B cell (primary cell): ENCODE measurements around the gene ABCG2. TPM values are rescaled to one million over a fixed set of nuclear protein-coding genes. Genes with fewer than 3 reads are reported as not detected.

ENCODE experiments used
- ATAC-seq: fragments of 200-7000 bp; cut with Tn5 transposase; one replicate; pipeline ENCODE4 v1.10.0; 2021; ENCODE audit warnings: low read depth, mild to moderate bottlenecking, moderate number of reproducible peaks, moderate library complexity
- CTCF ChIA-PET: fragments of 350-600 bp; sonication (Branson Sonifier 250); formaldehyde crosslinking; loops from one replicate; lab custom pipeline; 2021; ENCODE audit warnings: antibody characterized with exemption, inconsistent platforms; lab: Charles Lee
- POLR2A ChIA-PET: fragments of 350-600 bp; sonication (Branson Sonifier 250); formaldehyde crosslinking; loops from one replicate; lab custom pipeline; 2021; ENCODE audit warnings: antibody characterized with exemption; lab: Charles Lee
- DNase-seq: peaks from one replicate; pipeline ENCODE4 v3.0.0; 2013
- H2AFZ ChIP-seq: 2 replicates; pipeline ENCODE4 v1.6.1; 2012; ENCODE audit warnings: mild to moderate bottlenecking, low read depth, low read length; ENCODE audit not compliant: insufficient read depth, poor library complexity, severe bottlenecking
- H3K27ac ChIP-seq, 2 donors: 1 replicate in 1 of 2; 2 replicates in 1 of 2; pipeline ENCODE4 v1.5.1; 2012 to 2013; ENCODE audit warnings: low read length in 2 of 2, mild to moderate bottlenecking in 2 of 2, moderate library complexity in 1 of 2
- H3K27me3 ChIP-seq, 4 experiments: fragments of 200-600 bp in 1 of 4; sonication (generic) in 1 of 4; replicated peaks in 1 of 4; 1 replicate in 2 of 4; 2 replicates in 2 of 4; pipeline versions ENCODE4 v1.6.1 to v1.7.0; 2013 to 2016; ENCODE audit warnings: low read length in 3 of 4, mild to moderate bottlenecking in 2 of 4, mixed read lengths in 1 of 4, moderate library complexity in 1 of 4; ENCODE audit not compliant: insufficient read depth in 4 of 4, control insufficient read depth in 3 of 4; ENCODE audit errors: control extremely low read depth in 1 of 4
- H3K36me3 ChIP-seq, 2 experiments: replicated peaks in 1 of 2; 1 replicate in 1 of 2; 2 replicates in 1 of 2; pipeline versions ENCODE4 v1.6.1 to v1.7.1; 2013; ENCODE audit warnings: low read length in 1 of 2; ENCODE audit not compliant: insufficient read depth in 2 of 2, control insufficient read depth in 1 of 2; ENCODE audit errors: control extremely low read depth in 1 of 2, extremely low read depth in 1 of 2
- H3K4me1 ChIP-seq, 2 donors: fragments of 200-600 bp in 1 of 2; sonication (generic) in 1 of 2; 1 replicate in 1 of 2; 2 replicates in 1 of 2; pipeline versions ENCODE4 v1.5.1 to v1.6.1; 2013 to 2017; ENCODE audit warnings: low read length in 2 of 2; ENCODE audit not compliant: control insufficient read depth in 2 of 2, insufficient read depth in 2 of 2
- H3K4me2 ChIP-seq: replicated peaks from 2 replicates; pipeline ENCODE3; 2012; ENCODE audit warnings: mild to moderate bottlenecking, low read depth, low read length; ENCODE audit not compliant: poor library complexity, severe bottlenecking
- H3K4me3 ChIP-seq, 5 experiments: fragments of 200-600 bp in 1 of 5; sonication (generic) in 1 of 5; 1 replicate in 3 of 5; 2 replicates in 2 of 5; pipeline versions ENCODE4 v1.5.1 to v1.7.0; 2011 to 2016; ENCODE audit warnings: low read length in 4 of 5, mild to moderate bottlenecking in 4 of 5, low read depth in 2 of 5, control low read depth in 1 of 5, moderate library complexity in 1 of 5; ENCODE audit not compliant: insufficient read depth in 1 of 5; ENCODE audit errors: control extremely low read depth in 1 of 5, extremely low read depth in 1 of 5
- H3K79me2 ChIP-seq: fragments of 200-600 bp; sonication (generic); one replicate; pipeline ENCODE4 v1.6.0; 2016; ENCODE audit warnings: low read length; ENCODE audit not compliant: control insufficient read depth, insufficient read depth
- H3K9ac ChIP-seq: fragments of 200-600 bp; sonication (generic); 2 replicates; pipeline ENCODE4 v1.6.1; 2017; ENCODE audit warnings: mild to moderate bottlenecking, low read length, moderate library complexity
- H3K9me3 ChIP-seq, 3 donors: one replicate each; pipeline versions ENCODE4 v1.6.1 to v1.7.1; 2013; ENCODE audit warnings: low read length in 2 of 3; ENCODE audit not compliant: control insufficient read depth in 2 of 3, insufficient read depth in 1 of 3; ENCODE audit errors: control extremely low read depth in 1 of 3
- H4K20me1 ChIP-seq: 2 replicates; pipeline ENCODE4 v1.6.0; 2012; ENCODE audit warnings: mild to moderate bottlenecking, low read length; ENCODE audit not compliant: insufficient read depth, control insufficient read depth, poor library complexity, severe bottlenecking
- H3K27ac Mint-ChIP-seq: one replicate; pipeline ENCODE4 v1.8.0; 2021; ENCODE audit warnings: mixed read lengths
- H3K27me3 Mint-ChIP-seq: one replicate; pipeline ENCODE4 v1.8.0; 2021; ENCODE audit warnings: mixed read lengths
- H3K4me1 Mint-ChIP-seq: one replicate; pipeline ENCODE4 v1.8.0; 2021; ENCODE audit warnings: mixed read lengths
- H3K4me3 Mint-ChIP-seq: one replicate; pipeline ENCODE4 v1.8.0; 2021; ENCODE audit warnings: mixed read lengths
- H3K9me3 Mint-ChIP-seq: one replicate; pipeline ENCODE4 v1.8.0; 2022; ENCODE audit warnings: mixed read lengths; ENCODE audit not compliant: insufficient read depth
- CTCF ChIP-seq: fragments of 200-600 bp; IDR thresholded peaks from one replicate; pipeline ENCODE4 v1.8.0; 2022; ENCODE audit warnings: antibody characterized with exemption, mild to moderate bottlenecking
- EZH2 ChIP-seq: IDR thresholded peaks from 2 replicates; pipeline ENCODE4 v1.6.1; 2012; ENCODE audit warnings: borderline replicate concordance, low read depth, mild to moderate bottlenecking, moderate library complexity, low read length; ENCODE audit not compliant: insufficient read depth, poor library complexity, severe bottlenecking
- WGBS: methylation state at CpG from one replicate; pipeline ENCODE4 v1.1.5; 2013; ENCODE audit warnings: missing lambda C conversion rate; ENCODE audit not compliant: insufficient coverage; 5-methylcytosine and 5-hydroxymethylcytosine counted together
- intact Hi-C: fragments of 100-400 bp; cut with micrococcal nuclease; formaldehyde crosslinking; loops from one replicate; pipeline ENCODE4 v1.10.0; 2022
- polyA plus RNA-seq: library from polyadenylated mRNA; depleted of rRNA; stranded (reverse); fragments of >200 nt; gene quantifications from 2 replicates; pipeline ENCODE4 v1.2.3, GENCODE V29; 2012
- total RNA-seq, 2 donors: library from RNA; stranded (reverse); fragments of 120-200 nt in 1 of 2; gene quantifications; 1 replicate in 1 of 2; 2 replicates in 1 of 2; pipeline versions ENCODE4 v1.2.3 to v1.2.4, GENCODE V29; 2013 to 2022

The ABCG2 gene
- total and polyA plus RNA-seq, 2 donors (not counting 1 experiment from before 2014, with no cell fraction given) = 0.01 TPM; not detected in 1

GRCh38 chr4:88109123-88109881 lies 49.1 kb downstream of the ABCG2 start:
- Histone ChIP-seq H3K4me1 (no peaks in the 10 kb centered on the region), H3K27me3 (no peaks in the 10 kb centered on the region), H3K9ac (no peak overlapping the region), H3K4me2 (no peak overlapping the region), H4K20me1 (no peaks in the 10 kb centered on the region), H3K4me3 (no peak overlapping the region), H2AFZ (no peak overlapping the region), H3K36me3 (no peaks in the 10 kb centered on the region), H3K9me3 (no peaks in the 10 kb centered on the region), H3K27ac (no peak overlapping the region), H3K79me2 (no peaks in the 10 kb centered on the region)
- ATAC-seq = no peak
- intact Hi-C loops = no loop called here
- TF ChIP-seq EZH2 = no peak
- TF ChIP-seq CTCF = no peak
- WGBS = 100% methylated on average over 2 of the region's 5 CpGs
- Mint-ChIP-seq H3K4me1 (no peaks in the 10 kb centered on the region), H3K27me3 (no peaks in the 10 kb centered on the region), H3K9me3 (no peaks in the 10 kb centered on the region), H3K4me3 (no peak overlapping the region), H3K27ac (no peak overlapping the region)
- POLR2A ChIA-PET = no interaction called here
- no peak for DNase-seq
- CTCF ChIA-PET = interaction anchor here (0.7 kb wide), 1 partner anchor 35 kb away, joined by 3 read pairs; no protein-coding TSS in a partner anchor

GRCh38 chr4:88108747-88109122 lies 49.7 kb downstream of the ABCG2 start:
- H3K4me2 ChIP-seq = no peak overlapping the region
- CTCF ChIA-PET = interaction anchor here (0.7 kb wide), 1 partner anchor 35 kb away, joined by 3 read pairs; no protein-coding TSS in a partner anchor
- no peak overlapping the region for H3K27ac Mint-ChIP-seq

More at GRCh38 chr4:88108747-88109122, 49.7 kb downstream of the ABCG2 start:
- no peaks in the 10 kb centered on the region for H3K4me1 ChIP-seq
- H3K4me1 Mint-ChIP-seq = no peaks in the 10 kb centered on the region
- intact Hi-C loops = no loop called here
- no peak overlapping the region for H3K4me3 Mint-ChIP-seq
- H3K27me3 Mint-ChIP-seq = no peaks in the 10 kb centered on the region
- POLR2A ChIA-PET = no interaction called here
- no peak overlapping the region for H3K4me3 ChIP-seq
- H3K27ac ChIP-seq = no peak overlapping the region
- no peaks in the 10 kb centered on the region for H3K9me3 ChIP-seq
- no peak overlapping the region for H2AFZ ChIP-seq
- no peaks in the 10 kb centered on the region for H3K9me3 Mint-ChIP-seq
- ATAC-seq (no peak), DNase-seq (no peak)
- H3K79me2 ChIP-seq = no peaks in the 10 kb centered on the region
- WGBS = 100% methylated on average over 3 of the region's 5 CpGs
- H3K9ac ChIP-seq = no peak overlapping the region
- H3K36me3 ChIP-seq = no peaks in the 10 kb centered on the region
- no peaks in the 10 kb centered on the region for H4K20me1 ChIP-seq
- no peaks in the 10 kb centered on the region for H3K27me3 ChIP-seq
- TF ChIP-seq EZH2 (no peak), CTCF (no peak)
